GM21390 (cell line): ENCODE measurements around the gene FBL.

Source experiments
- ATAC-seq: cut with Tn5 transposase; IDR thresholded peaks from one replicate; pipeline ENCODE4 v1.9.1; 2021; ENCODE audit not compliant: unreplicated experiment

The FBL gene

GRCh38 chr19:39796000-39796498 lies 50.1 kb downstream of the FBL start:
- ATAC-seq = no peak

- ATAC-seq = no peak
Measured at GRCh38 chr19:39795001-39795400, 51.2 kb downstream of the FBL start.

- ATAC-seq = peak; percentile 64
Measured at GRCh38 chr19:39792999-39793546, 53.1 kb downstream of the FBL start.

- no peak for ATAC-seq
Measured at GRCh38 chr19:39788244-39788643, 57.9 kb downstream of the FBL start.
